Bone marrow (tissue), 2 donors: ENCODE measurements around the gene CNPY4.

Experiments used
- DNase-seq, 2 donors: peaks; one replicate each; lab custom pipeline; 2025; lab: John Stamatoyannopoulos, UW

The CNPY4 gene

DNA sequence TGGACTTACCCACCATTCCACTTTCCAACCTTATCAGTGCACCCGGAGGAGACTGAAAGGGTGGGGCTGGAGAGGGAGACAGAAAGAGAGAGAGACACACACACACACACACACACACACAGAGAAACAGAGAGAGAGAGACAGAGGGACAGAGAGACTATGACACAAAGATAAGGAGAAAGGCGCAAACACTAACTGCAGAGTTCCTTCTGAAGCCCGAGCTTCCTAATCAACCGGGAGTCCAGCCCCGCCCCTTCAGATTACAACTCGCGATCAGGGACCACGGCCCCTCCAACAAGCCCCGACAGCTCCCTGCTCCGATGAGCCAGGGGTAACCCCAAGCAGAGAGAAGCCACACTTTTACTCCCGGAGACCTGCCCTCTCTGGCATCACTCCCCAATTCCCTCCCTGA, 48.5 kb downstream of the CNPY4 start:
- no peak for DNase-seq

- DNase-seq: no peak
Measured at GRCh38 chr7:100169147-100169850, 49.9 kb downstream of the CNPY4 start.

DNA sequence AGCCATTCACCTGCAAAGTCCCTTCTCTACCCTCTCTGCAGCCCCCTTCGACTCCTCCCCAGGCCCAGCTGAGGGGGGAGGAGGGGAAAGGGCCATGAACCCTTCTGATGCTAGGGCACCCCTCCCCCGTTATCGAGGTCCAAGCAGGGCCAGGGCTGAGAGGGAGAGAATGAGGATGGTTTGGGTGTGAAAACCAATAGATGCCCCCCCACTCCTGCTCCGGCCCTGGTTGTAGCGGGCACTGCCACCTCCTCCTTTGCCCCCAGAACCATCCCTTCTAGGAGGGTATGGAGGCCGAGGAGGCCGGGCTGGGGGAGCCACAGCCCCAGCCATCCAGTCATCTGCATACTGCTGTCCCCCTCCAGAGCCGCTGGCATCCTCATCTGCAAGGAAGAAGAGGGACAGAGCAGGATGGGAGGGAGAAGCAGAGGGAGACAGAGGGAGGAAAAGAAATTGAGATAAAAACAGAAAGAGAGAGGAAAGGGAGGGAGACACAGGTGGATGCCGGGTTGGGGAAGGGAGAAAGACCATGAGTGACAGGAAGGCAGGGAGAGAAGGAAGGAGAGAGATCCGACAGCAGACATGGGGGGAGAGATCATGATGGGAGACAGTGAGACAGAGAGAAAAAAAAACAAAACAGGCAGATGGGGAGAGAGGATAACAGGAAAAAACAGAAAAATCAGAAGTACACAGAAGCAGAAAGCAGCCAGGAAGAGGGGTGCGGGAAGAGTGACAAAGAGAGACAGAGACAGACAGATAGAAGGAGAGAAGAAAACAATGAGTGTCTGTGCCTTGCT, 50.9 kb downstream of the CNPY4 start:
- no peak for DNase-seq

DNA sequence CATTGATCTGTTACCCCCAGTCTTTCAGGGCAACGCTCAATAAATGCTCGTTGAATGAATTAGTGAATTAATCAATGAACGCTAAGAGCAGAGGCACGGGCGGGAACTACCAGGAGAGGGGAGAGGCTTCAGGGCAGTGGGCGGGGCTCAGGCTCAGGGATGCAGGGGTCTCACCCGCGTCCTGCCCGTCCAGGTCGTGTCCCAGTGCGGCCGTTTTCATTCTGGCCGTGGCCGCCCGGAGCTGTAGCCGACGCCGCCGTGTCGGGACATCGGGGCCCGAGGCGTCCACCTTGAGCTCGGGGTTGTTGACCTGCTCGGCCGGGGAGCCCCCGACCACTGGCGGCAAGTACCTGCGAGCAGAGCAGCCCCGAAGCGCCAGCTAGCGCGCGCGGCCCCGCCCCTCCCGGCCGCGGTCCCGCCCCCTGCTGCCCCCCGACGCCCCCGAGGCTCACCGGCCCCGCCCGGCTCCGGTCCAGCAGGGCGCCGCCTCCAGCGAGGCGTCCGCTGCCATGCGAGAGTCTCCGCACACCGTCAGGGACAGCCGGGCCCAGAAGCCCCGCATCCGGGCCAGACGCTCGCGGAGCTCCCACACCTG, 51.8 kb downstream of the CNPY4 start:
- DNase-seq: no peak

GRCh38 chr7:100171840-100172239, 52.4 kb downstream of the CNPY4 start:
- no peak for DNase-seq

DNA sequence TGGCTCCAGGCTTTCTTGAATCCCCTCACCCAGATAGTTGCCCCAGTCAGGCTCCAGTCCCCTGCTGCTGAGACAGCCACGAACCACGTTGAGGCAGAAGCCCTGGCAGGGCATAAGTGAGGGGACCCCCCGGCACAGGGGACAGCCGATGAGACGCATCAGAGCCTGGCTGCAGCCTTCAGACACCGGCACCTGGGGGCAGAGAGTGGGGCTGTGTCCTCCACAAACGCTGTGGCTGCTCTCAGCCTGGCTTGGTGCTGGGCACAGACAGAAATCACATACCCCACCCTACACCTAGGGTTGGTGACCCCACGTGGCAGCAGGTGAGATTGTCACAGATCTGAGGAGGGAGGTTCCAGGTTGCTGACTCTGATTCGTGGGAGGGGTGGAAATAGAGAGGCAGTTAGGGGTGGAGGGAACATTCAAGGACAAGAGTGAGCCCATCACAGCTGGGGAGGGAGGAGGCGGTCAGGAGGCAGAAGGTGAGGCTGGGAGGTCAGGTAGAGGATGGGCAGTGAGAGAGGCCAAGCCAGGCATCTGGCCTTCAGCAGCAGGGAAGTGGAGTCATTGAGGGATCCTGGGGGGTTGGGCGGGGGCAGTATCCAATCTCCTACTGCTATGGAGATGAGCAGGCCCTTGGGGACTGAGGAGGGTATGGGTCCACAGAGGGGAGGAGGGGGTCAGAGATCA, 54.5 kb downstream of the CNPY4 start:
- DNase-seq: no peak

- DNase-seq: no peak
Measured at GRCh38 chr7:100174582-100174981, 55.1 kb downstream of the CNPY4 start.
